Liver (tissue), 9 donors: ENCODE results near the gene NAALADL1. TPM values are rescaled to one million over a fixed set of nuclear protein-coding genes. Genes with fewer than 3 reads are reported as not detected.

Experiments
- DNase-seq: peaks from one replicate; pipeline ENCODE4 v3.0.0-alpha.2; 2017; ENCODE audit warnings: low spot score
- H3K27ac ChIP-seq, 2 donors: one replicate each; pipeline ENCODE4 v1.7.0; 2013; ENCODE audit warnings: inconsistent platforms in 2 of 2, low read length in 2 of 2, control low read depth in 1 of 2, low read depth in 1 of 2, mild to moderate bottlenecking in 1 of 2
- H3K27me3 ChIP-seq, 4 donors: one replicate each; pipeline versions ENCODE4 v1.6.1 to v1.7.0; 2013; ENCODE audit warnings: low read length in 3 of 4, inconsistent platforms in 1 of 4, mild to moderate bottlenecking in 1 of 4, moderate library complexity in 1 of 4; ENCODE audit not compliant: control insufficient read depth in 4 of 4, insufficient read depth in 4 of 4
- H3K36me3 ChIP-seq, 4 donors: one replicate each; pipeline versions ENCODE4 v1.6.1 to v1.7.0; 2013; ENCODE audit warnings: low read length in 3 of 4, mild to moderate bottlenecking in 3 of 4, low read depth in 1 of 4, moderate library complexity in 1 of 4; ENCODE audit not compliant: control insufficient read depth in 4 of 4, insufficient read depth in 3 of 4
- H3K4me1 ChIP-seq, 4 donors: one replicate each; pipeline versions ENCODE4 v1.6.1 to v1.7.0; 2013; ENCODE audit warnings: low read length in 3 of 4, mild to moderate bottlenecking in 3 of 4, moderate library complexity in 1 of 4; ENCODE audit not compliant: control insufficient read depth in 4 of 4, insufficient read depth in 4 of 4
- H3K4me3 ChIP-seq, 3 donors: one replicate each; pipeline versions ENCODE4 v1.6.1 to v1.7.0; 2013; ENCODE audit warnings: low read length in 3 of 3, control low read depth in 1 of 3, low read depth in 1 of 3, mild to moderate bottlenecking in 1 of 3
- H3K9ac ChIP-seq, 2 donors: one replicate each; pipeline ENCODE4 v1.7.0; 2013; ENCODE audit warnings: low read length in 2 of 2, mild to moderate bottlenecking in 2 of 2, moderate library complexity in 2 of 2, control low read depth in 1 of 2, low read depth in 1 of 2
- H3K9me3 ChIP-seq, 4 donors: one replicate each; pipeline versions ENCODE4 v1.6.1 to v1.7.0; 2013; ENCODE audit warnings: low read length in 3 of 4; ENCODE audit not compliant: control insufficient read depth in 4 of 4
- EGR1 ChIP-seq, 2 donors: IDR thresholded peaks; 2 replicates each; pipeline ENCODE4 v1.6.1; 2016 to 2018; ENCODE audit warnings: antibody characterized with exemption in 2 of 2, low read depth in 2 of 2
- FOXA1 ChIP-seq: IDR thresholded peaks from 2 replicates; pipeline ENCODE4 v1.6.1; 2016; ENCODE audit warnings: antibody characterized with exemption
- FOXA2 ChIP-seq: IDR thresholded peaks from 2 replicates; pipeline ENCODE4 v1.6.1; 2016; ENCODE audit warnings: antibody characterized with exemption
- GABPA ChIP-seq, 2 donors: IDR thresholded peaks in 1 of 2; conservative IDR thresholded peaks in 1 of 2; 2 replicates each; pipeline ENCODE4 v1.6.1; 2016; ENCODE audit warnings: antibody characterized with exemption in 2 of 2, mild to moderate bottlenecking in 1 of 2, moderate library complexity in 1 of 2
- HNF4A ChIP-seq, 2 donors: conservative IDR thresholded peaks; 2 replicates each; pipeline ENCODE4 v1.6.1; 2016; ENCODE audit warnings: antibody characterized with exemption in 2 of 2, mild to moderate bottlenecking in 2 of 2
- HNF4G ChIP-seq: IDR thresholded peaks from 2 replicates; pipeline ENCODE4 v1.6.1; 2016; ENCODE audit warnings: antibody characterized with exemption
- NR2F2 ChIP-seq: IDR thresholded peaks from 2 replicates; pipeline ENCODE4 v1.6.1; 2016; ENCODE audit warnings: antibody characterized with exemption
- RAD21 ChIP-seq, 2 donors: IDR thresholded peaks; 2 replicates each; pipeline ENCODE4 v1.6.1; 2016; ENCODE audit warnings: antibody characterized with exemption in 2 of 2, mild to moderate bottlenecking in 2 of 2
- RXRA ChIP-seq, 2 donors: IDR thresholded peaks; 2 replicates each; pipeline ENCODE4 v1.6.1; 2017 to 2018; ENCODE audit warnings: antibody characterized with exemption in 2 of 2, mild to moderate bottlenecking in 1 of 2
- SP1 ChIP-seq: IDR thresholded peaks from 2 replicates; pipeline ENCODE4 v1.6.1; 2018; ENCODE audit warnings: antibody characterized with exemption, mild to moderate bottlenecking
- TAF1 ChIP-seq: conservative IDR thresholded peaks from 2 replicates; pipeline ENCODE4 v1.6.1; 2016; ENCODE audit warnings: antibody characterized with exemption, mild to moderate bottlenecking
- YY1 ChIP-seq: IDR thresholded peaks from 2 replicates; pipeline ENCODE4 v1.6.1; 2016; ENCODE audit warnings: antibody characterized with exemption, mild to moderate bottlenecking
- WGBS: extraction: QIAGEN DNeasy Blood & Tissue Kit; methylation state at CpG from one replicate; pipeline ENCODE4 v1.1.7; 2013; 5-methylcytosine and 5-hydroxymethylcytosine counted together
- polyA plus RNA-seq, 2 donors: library from polyadenylated mRNA; stranded (reverse) in 1 of 2; unstranded in 1 of 2; fragments of 200-250 nt in 1 of 2; fragments of >200 nt in 1 of 2; fragmentation: Nextera tagmentation in 1 of 2; extraction: Ambion mirVana in 1 of 2; gene quantifications; one replicate each; pipeline versions ENCODE4 v1.2.1 to v1.2.3, GENCODE V29; 2013 to 2015
- total RNA-seq, 2 donors: library from RNA; depleted of rRNA; stranded (reverse); fragments of >200 nt; gene quantifications; one replicate each; pipeline ENCODE4 v1.2.3, GENCODE V29; 2014
- TF ChIP-seq, protein P1 (sequence below): IDR thresholded peaks from 2 replicates; pipeline ENCODE4 v1.6.1; 2016; ENCODE audit warnings: antibody characterized with exemption
- TF ChIP-seq, protein P2 (sequence below): IDR thresholded peaks from 2 replicates; pipeline ENCODE4 v1.6.1; 2016; ENCODE audit warnings: antibody characterized with exemption
- TF ChIP-seq, protein P3 (sequence below): IDR thresholded peaks from 2 replicates; pipeline ENCODE4 v1.6.1; 2016; ENCODE audit warnings: antibody characterized with exemption, mild to moderate bottlenecking
- TF ChIP-seq, protein P4 (sequence below): IDR thresholded peaks from 2 replicates; pipeline ENCODE4 v1.6.1; 2016; ENCODE audit warnings: antibody characterized with exemption
- donor health status: healthy.
- donor health status: healthy.
- donor health status: healthy.
- donor health status: healthy.
- donor health status: healthy.

NAALADL1 gene
- total and polyA plus RNA-seq, 4 donors: 1.2 to 2.1 (median 1.6) TPM

DNA sequence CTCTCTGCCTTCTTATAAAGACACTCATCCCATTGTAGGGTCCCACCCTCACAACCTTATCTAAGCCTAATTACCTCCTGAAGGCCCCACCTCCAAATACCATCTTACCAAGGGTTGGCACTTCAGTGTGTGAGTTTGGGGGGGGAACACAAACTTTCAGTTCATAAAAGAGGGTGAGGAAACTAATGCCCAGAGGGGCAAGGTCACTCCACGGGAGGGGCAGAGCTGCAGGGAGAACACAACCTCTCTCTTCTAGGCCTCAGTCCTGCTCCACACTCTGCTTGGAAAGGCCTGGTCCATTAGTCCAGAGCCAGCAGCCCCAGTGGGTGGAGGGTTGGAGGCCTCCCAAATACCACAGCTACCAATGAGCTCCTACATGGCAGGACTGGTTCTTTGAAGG is 58.9 kb downstream of the NAALADL1 start:
- H3K9ac ChIP-seq: no peak overlapping the region

DNA sequence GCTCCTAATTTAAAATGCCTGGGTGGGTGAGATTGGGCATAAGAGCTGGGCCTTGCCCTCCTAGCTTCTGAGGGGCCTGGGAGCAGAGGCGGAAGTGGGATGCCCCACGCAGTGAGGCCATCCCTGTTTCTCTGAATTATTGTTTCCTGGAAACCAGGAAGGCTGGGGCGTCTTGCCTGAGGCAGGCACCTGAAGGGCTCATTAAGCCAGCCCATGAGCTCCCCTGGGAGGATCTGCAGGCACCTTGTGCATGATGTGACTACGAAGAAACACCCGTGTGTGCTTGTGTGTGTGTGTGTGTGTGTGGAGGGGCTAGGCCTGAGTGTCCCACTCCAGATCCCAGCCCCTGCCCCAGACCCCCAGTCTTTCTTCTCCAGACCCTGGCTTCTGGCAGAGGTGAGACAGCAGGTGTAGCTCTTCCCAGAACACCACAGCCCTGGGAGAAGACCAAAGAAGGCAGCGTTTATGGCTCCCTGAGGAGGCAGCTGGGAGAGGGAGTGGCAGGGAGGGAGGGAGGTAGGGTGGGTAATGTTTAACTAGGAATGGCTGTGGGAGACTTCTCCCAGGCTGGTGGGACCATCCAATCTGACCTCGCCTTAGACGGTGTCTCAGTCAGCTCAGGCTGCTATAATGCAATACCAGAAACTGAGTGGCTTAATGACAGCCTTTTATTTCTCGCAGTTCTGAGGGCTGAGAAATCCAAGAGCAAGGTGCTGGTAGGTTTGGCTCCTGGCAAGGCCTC is 59.5 kb downstream of the NAALADL1 start:
- Histone ChIP-seq H3K36me3 (no peaks in the 10 kb centered on the region), H3K27me3 (no peaks in the 10 kb centered on the region), H3K9ac (no peak overlapping the region), H3K4me3 (no peak overlapping the region), H3K9me3 (no peaks in the 10 kb centered on the region), H3K27ac (no peak overlapping the region), H3K4me1 (peaks cover 0 to 22% (median 13%) of the 10 kb centered on the region in 4 donors)
- no peak for DNase-seq
- 76% methylated on average over 9 of the region's 9 CpGs for WGBS
- no peak for TF ChIP-seq EGR1 (IDR thresholded peaks at IDR 0.05; ENCODE audit: low read depth in 2 of 2)
- TF ChIP-seq FOXA2: no peak
- TF ChIP-seq, protein P1, sequence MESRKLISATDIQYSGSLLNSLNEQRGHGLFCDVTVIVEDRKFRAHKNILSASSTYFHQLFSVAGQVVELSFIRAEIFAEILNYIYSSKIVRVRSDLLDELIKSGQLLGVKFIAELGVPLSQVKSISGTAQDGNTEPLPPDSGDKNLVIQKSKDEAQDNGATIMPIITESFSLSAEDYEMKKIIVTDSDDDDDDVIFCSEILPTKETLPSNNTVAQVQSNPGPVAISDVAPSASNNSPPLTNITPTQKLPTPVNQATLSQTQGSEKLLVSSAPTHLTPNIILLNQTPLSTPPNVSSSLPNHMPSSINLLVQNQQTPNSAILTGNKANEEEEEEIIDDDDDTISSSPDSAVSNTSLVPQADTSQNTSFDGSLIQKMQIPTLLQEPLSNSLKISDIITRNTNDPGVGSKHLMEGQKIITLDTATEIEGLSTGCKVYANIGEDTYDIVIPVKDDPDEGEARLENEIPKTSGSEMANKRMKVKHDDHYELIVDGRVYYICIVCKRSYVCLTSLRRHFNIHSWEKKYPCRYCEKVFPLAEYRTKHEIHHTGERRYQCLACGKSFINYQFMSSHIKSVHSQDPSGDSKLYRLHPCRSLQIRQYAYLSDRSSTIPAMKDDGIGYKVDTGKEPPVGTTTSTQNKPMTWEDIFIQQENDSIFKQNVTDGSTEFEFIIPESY: no peak
- TF ChIP-seq TAF1: no peak
- TF ChIP-seq HNF4G: no peak
- TF ChIP-seq, protein P2, sequence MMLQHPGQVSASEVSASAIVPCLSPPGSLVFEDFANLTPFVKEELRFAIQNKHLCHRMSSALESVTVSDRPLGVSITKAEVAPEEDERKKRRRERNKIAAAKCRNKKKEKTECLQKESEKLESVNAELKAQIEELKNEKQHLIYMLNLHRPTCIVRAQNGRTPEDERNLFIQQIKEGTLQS: no peak
- TF ChIP-seq SP1: no peak
- TF ChIP-seq YY1: no peak
- no peak for TF ChIP-seq RXRA (IDR thresholded peaks at IDR 0.05)
- no peak for TF ChIP-seq GABPA (IDR thresholded peaks at IDR 0.05 in 1 of 2, conservative IDR thresholded peaks at IDR 0.05 in 1 of 2)
- no peak for TF ChIP-seq RAD21 (IDR thresholded peaks at IDR 0.05)
- TF ChIP-seq, protein P3, sequence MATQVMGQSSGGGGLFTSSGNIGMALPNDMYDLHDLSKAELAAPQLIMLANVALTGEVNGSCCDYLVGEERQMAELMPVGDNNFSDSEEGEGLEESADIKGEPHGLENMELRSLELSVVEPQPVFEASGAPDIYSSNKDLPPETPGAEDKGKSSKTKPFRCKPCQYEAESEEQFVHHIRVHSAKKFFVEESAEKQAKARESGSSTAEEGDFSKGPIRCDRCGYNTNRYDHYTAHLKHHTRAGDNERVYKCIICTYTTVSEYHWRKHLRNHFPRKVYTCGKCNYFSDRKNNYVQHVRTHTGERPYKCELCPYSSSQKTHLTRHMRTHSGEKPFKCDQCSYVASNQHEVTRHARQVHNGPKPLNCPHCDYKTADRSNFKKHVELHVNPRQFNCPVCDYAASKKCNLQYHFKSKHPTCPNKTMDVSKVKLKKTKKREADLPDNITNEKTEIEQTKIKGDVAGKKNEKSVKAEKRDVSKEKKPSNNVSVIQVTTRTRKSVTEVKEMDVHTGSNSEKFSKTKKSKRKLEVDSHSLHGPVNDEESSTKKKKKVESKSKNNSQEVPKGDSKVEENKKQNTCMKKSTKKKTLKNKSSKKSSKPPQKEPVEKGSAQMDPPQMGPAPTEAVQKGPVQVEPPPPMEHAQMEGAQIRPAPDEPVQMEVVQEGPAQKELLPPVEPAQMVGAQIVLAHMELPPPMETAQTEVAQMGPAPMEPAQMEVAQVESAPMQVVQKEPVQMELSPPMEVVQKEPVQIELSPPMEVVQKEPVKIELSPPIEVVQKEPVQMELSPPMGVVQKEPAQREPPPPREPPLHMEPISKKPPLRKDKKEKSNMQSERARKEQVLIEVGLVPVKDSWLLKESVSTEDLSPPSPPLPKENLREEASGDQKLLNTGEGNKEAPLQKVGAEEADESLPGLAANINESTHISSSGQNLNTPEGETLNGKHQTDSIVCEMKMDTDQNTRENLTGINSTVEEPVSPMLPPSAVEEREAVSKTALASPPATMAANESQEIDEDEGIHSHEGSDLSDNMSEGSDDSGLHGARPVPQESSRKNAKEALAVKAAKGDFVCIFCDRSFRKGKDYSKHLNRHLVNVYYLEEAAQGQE: no peak
- TF ChIP-seq FOXA1: no peak
- no peak for TF ChIP-seq HNF4A (conservative IDR thresholded peaks at IDR 0.05)
- TF ChIP-seq, protein P4, sequence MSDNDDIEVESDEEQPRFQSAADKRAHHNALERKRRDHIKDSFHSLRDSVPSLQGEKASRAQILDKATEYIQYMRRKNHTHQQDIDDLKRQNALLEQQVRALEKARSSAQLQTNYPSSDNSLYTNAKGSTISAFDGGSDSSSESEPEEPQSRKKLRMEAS: no peak

More for the DNA sequence above, 58.9 kb downstream of the NAALADL1 start:
- no peak for DNase-seq
- TF ChIP-seq EGR1 (IDR thresholded peaks at IDR 0.05; ENCODE audit: low read depth in 2 of 2) (no peak), FOXA1 (no peak), HNF4G (no peak), NR2F2 (no peak), FOXA2 (no peak), YY1 (no peak), RXRA (IDR thresholded peaks at IDR 0.05) (no peak), RAD21 (IDR thresholded peaks at IDR 0.05) (no peak)
- TF ChIP-seq, protein P4: no peak
- TF ChIP-seq, protein P3: no peak
- TF ChIP-seq, protein P2: no peak
- H3K4me3 ChIP-seq: no peak overlapping the region
- H3K4me1 ChIP-seq: peaks cover 0 to 22% (median 13%) of the 10 kb centered on the region in 4 donors
- no peaks in the 10 kb centered on the region for H3K27me3 ChIP-seq
- H3K27ac ChIP-seq: no peak overlapping the region
- WGBS: 83% methylated on average over 1 of the region's 1 CpG
- H3K36me3 ChIP-seq: no peaks in the 10 kb centered on the region
- no peaks in the 10 kb centered on the region for H3K9me3 ChIP-seq
